H9 (cell line): ENCODE measurements around the gene VIPR2. TPM values are rescaled to one million over a fixed set of nuclear protein-coding genes. Genes with fewer than 3 reads are reported as not detected.

Experiments
- DNase-seq: peaks from one replicate; pipeline ENCODE4 v3.0.0-alpha.2; 2017
- H2AFZ ChIP-seq: one replicate; pipeline ENCODE4 v1.6.1; 2013; ENCODE audit warnings: mild to moderate bottlenecking, low read length, control low read depth, moderate library complexity
- H2AK5ac ChIP-seq: 2 replicates; pipeline ENCODE4 v1.6.1; 2013; ENCODE audit warnings: low read length, control low read depth, mixed read lengths; ENCODE audit not compliant: insufficient read length
- H2BK120ac ChIP-seq: one replicate; pipeline ENCODE4 v1.6.1; 2013; ENCODE audit warnings: low read depth, mild to moderate bottlenecking, low read length, control low read depth, inconsistent platforms; ENCODE audit not compliant: poor library complexity, severe bottlenecking
- H2BK12ac ChIP-seq: 2 replicates; pipeline ENCODE4 v1.6.1; 2013; ENCODE audit warnings: low read length, control low read depth, mixed read lengths, low read depth; ENCODE audit not compliant: insufficient read length
- H2BK15ac ChIP-seq: 2 replicates; pipeline ENCODE4 v1.6.1; 2013; ENCODE audit warnings: low read depth, low read length, control low read depth
- H2BK20ac ChIP-seq: one replicate; pipeline ENCODE4 v1.6.1; 2013; ENCODE audit warnings: low read depth, mild to moderate bottlenecking, low read length, control low read depth, inconsistent platforms; ENCODE audit not compliant: poor library complexity, severe bottlenecking
- H2BK5ac ChIP-seq: 2 replicates; pipeline ENCODE4 v1.6.1; 2013; ENCODE audit warnings: low read length, control low read depth, mixed read lengths; ENCODE audit not compliant: insufficient read length
- H3K14ac ChIP-seq: 2 replicates; pipeline ENCODE4 v1.6.1; 2013; ENCODE audit warnings: low read length, control low read depth; ENCODE audit not compliant: insufficient read depth
- H3K18ac ChIP-seq: 2 replicates; pipeline ENCODE4 v1.6.1; 2013; ENCODE audit warnings: low read depth, mild to moderate bottlenecking, mixed read lengths, low read length, control low read depth; ENCODE audit not compliant: insufficient read length
- H3K23ac ChIP-seq: 2 replicates; pipeline ENCODE4 v1.6.1; 2013; ENCODE audit warnings: low read length, control low read depth, mixed read lengths, low read depth; ENCODE audit not compliant: insufficient read length
- H3K23me2 ChIP-seq: 2 replicates; pipeline ENCODE4 v1.6.1; 2013; ENCODE audit warnings: low read depth, mild to moderate bottlenecking, mixed read lengths, low read length, control low read depth; ENCODE audit not compliant: insufficient read length, poor library complexity, severe bottlenecking
- H3K27ac ChIP-seq: 2 replicates; pipeline ENCODE4 v1.5.1; 2013; ENCODE audit warnings: low read length, control low read depth, mixed read lengths, low read depth; ENCODE audit not compliant: insufficient read length
- H3K27me3 ChIP-seq: 2 replicates; pipeline ENCODE4 v1.6.1; 2013; ENCODE audit warnings: low read length, control low read depth, inconsistent platforms; ENCODE audit not compliant: insufficient read depth
- H3K4ac ChIP-seq: 2 replicates; pipeline ENCODE4 v1.6.1; 2013; ENCODE audit warnings: low read depth, mild to moderate bottlenecking, control low read depth, inconsistent platforms, low read length, moderate library complexity
- H3K4me1 ChIP-seq: 2 replicates; pipeline ENCODE4 v1.6.1; 2013; ENCODE audit warnings: low read length, control low read depth, inconsistent platforms; ENCODE audit not compliant: insufficient read depth
- H3K4me2 ChIP-seq: 2 replicates; pipeline ENCODE4 v1.6.1; 2013; ENCODE audit warnings: low read length, control low read depth, mixed read lengths; ENCODE audit not compliant: insufficient read length, insufficient read depth
- H3K56ac ChIP-seq: 2 replicates; pipeline ENCODE4 v1.6.1; 2013; ENCODE audit warnings: low read depth, mild to moderate bottlenecking, mixed read lengths, low read length, control low read depth; ENCODE audit not compliant: insufficient read length
- H3K79me1 ChIP-seq: 2 replicates; pipeline ENCODE4 v1.6.1; 2013; ENCODE audit warnings: low read depth, mild to moderate bottlenecking, moderate library complexity, low read length, control low read depth, inconsistent platforms; ENCODE audit not compliant: insufficient read depth, poor library complexity, severe bottlenecking
- H3K79me2 ChIP-seq: 2 replicates; pipeline ENCODE4 v1.6.1; 2013; ENCODE audit warnings: low read length, control low read depth, inconsistent platforms; ENCODE audit not compliant: insufficient read depth
- H3K9ac ChIP-seq: 2 replicates; pipeline ENCODE4 v1.6.1; 2013; ENCODE audit warnings: low read length, control low read depth, mixed read lengths; ENCODE audit not compliant: insufficient read length; ENCODE audit errors: extremely low read depth
- H3K9me3 ChIP-seq: one replicate; pipeline ENCODE4 v1.6.1; 2013; ENCODE audit warnings: low read depth, low read length, inconsistent platforms; ENCODE audit not compliant: control insufficient read depth
- H3T11ph ChIP-seq: one replicate; pipeline ENCODE4 v1.6.1; 2013; ENCODE audit warnings: mild to moderate bottlenecking, low read length, control low read depth, inconsistent platforms
- H4K20me1 ChIP-seq: one replicate; pipeline ENCODE4 v1.6.1; 2013; ENCODE audit not compliant: control insufficient read depth, insufficient read length, insufficient read depth
- H4K5ac ChIP-seq: 2 replicates; pipeline ENCODE4 v1.6.1; 2013; ENCODE audit warnings: low read depth, mild to moderate bottlenecking, mixed read lengths, low read length, control low read depth; ENCODE audit not compliant: insufficient read length
- H4K8ac ChIP-seq: replicated peaks from 2 replicates; pipeline ENCODE4 v1.6.1; 2013; ENCODE audit warnings: low read length, control low read depth, mixed read lengths, low read depth; ENCODE audit not compliant: insufficient read length
- H4K91ac ChIP-seq: 2 replicates; pipeline ENCODE4 v1.6.1; 2013; ENCODE audit warnings: low read depth, mild to moderate bottlenecking, moderate library complexity, mixed read lengths, low read length, control low read depth; ENCODE audit not compliant: insufficient read length
- H3K27ac Mint-ChIP-seq, 3 experiments: 2 replicates in 2 of 3; 3 replicates in 1 of 3; pipeline ENCODE4 v1.8.0; 2020 to 2021; ENCODE audit warnings: mixed read lengths in 3 of 3, mild to moderate bottlenecking in 1 of 3, moderate library complexity in 1 of 3
- H3K27me3 Mint-ChIP-seq: 2 replicates; pipeline ENCODE4 v1.8.0; 2021; ENCODE audit warnings: low read depth, mild to moderate bottlenecking, moderate library complexity, mixed read lengths
- H3K36me3 Mint-ChIP-seq, 3 experiments: 2 replicates in 2 of 3; 3 replicates in 1 of 3; pipeline ENCODE4 v1.8.0; 2020 to 2021; ENCODE audit warnings: low read depth in 3 of 3, mixed read lengths in 3 of 3; ENCODE audit not compliant: insufficient read depth in 1 of 3
- H3K4me1 Mint-ChIP-seq, 2 experiments: 2 replicates each; pipeline ENCODE4 v1.8.0; 2020; ENCODE audit warnings: mixed read lengths in 2 of 2
- H3K4me3 Mint-ChIP-seq, 2 experiments: 2 replicates in 1 of 2; 3 replicates in 1 of 2; pipeline ENCODE4 v1.8.0; 2020 to 2021; ENCODE audit warnings: mild to moderate bottlenecking in 2 of 2, mixed read lengths in 2 of 2, moderate library complexity in 1 of 2
- H3K9me3 Mint-ChIP-seq, 2 experiments: 2 replicates in 1 of 2; 3 replicates in 1 of 2; pipeline ENCODE4 v1.8.0; 2020; ENCODE audit warnings: mild to moderate bottlenecking in 2 of 2, mixed read lengths in 2 of 2, moderate library complexity in 1 of 2
- CTCF ChIP-seq: fragments of 200-600 bp; sonication (generic); conservative IDR thresholded peaks from 3 replicates; pipeline ENCODE4 v1.8.0; 2021; ENCODE audit warnings: antibody characterized with exemption, mild to moderate bottlenecking
- WGBS: extraction: QIAGEN DNeasy Blood & Tissue Kit; methylation state at CpG from one replicate; pipeline ENCODE4 v1.1.7; 2013; ENCODE audit warnings: missing lambda C conversion rate, low lambda C conversion rate, mixed read lengths; ENCODE audit not compliant: insufficient read length; ENCODE audit errors: extremely low coverage; 5-methylcytosine and 5-hydroxymethylcytosine counted together
- total RNA-seq: library from RNA; stranded (reverse); gene quantifications from 2 replicates; pipeline ENCODE4 v1.2.1, GENCODE V29; 2021

The VIPR2 gene
- total RNA-seq, 1 experiment from 2014 or later = 1.6 TPM

- Histone ChIP-seq H3K18ac (no peak overlapping the region), H3K79me1 (no peaks in the 10 kb centered on the region)
- H3K9me3 Mint-ChIP-seq = no peaks in the 10 kb centered on the region
Observed at GRCh38 chr7:159091480-159092475, 52.9 kb downstream of the VIPR2 start.

More at GRCh38 chr7:159091480-159092475, 52.9 kb downstream of the VIPR2 start:
- H3K4me1 ChIP-seq = no peaks in the 10 kb centered on the region
- H4K8ac ChIP-seq = no peak overlapping the region
- no peak overlapping the region for H3K14ac ChIP-seq
- no peak overlapping the region for H2BK120ac ChIP-seq
- H3K23me2 ChIP-seq = no peaks in the 10 kb centered on the region
- H3K79me2 ChIP-seq = no peaks in the 10 kb centered on the region
- H2BK15ac ChIP-seq = no peak overlapping the region
- no peaks in the 10 kb centered on the region for H3K27me3 ChIP-seq
- peak; percentile 23 for DNase-seq
- no peak overlapping the region for H3K23ac ChIP-seq
- H2AFZ ChIP-seq = no peak overlapping the region
- 100% methylated on average over 1 of the region's 31 CpGs for WGBS
- no peak for TF ChIP-seq CTCF
- no peak overlapping the region for H2BK12ac ChIP-seq
- no peaks in the 10 kb centered on the region for H3K9me3 ChIP-seq
- no peak overlapping the region for H2BK5ac ChIP-seq
- no peak overlapping the region for H2AK5ac ChIP-seq
- Mint-ChIP-seq H3K27me3 (no peaks in the 10 kb centered on the region), H3K4me3 (no peak overlapping the region), H3K27ac (peak overlapping the region in 1 of 3 experiments; percentile 70; a peak in 1 of 7 replicates), H3K36me3 (no peaks in the 10 kb centered on the region), H3K4me1 (no peaks in the 10 kb centered on the region; a peak in 1 of 4 replicates)
- no peak overlapping the region for H4K5ac ChIP-seq
- no peak overlapping the region for H3K4ac ChIP-seq
- H3K27ac ChIP-seq = no peak overlapping the region
- H4K91ac ChIP-seq = no peak overlapping the region
- H3K4me2 ChIP-seq = no peak overlapping the region
- no peak overlapping the region for H3K9ac ChIP-seq
- no peaks in the 10 kb centered on the region for H4K20me1 ChIP-seq
- no peak overlapping the region for H2BK20ac ChIP-seq
- no peak overlapping the region for H3K56ac ChIP-seq
- H3T11ph ChIP-seq = no peak overlapping the region
